ENCODE data around the gene LRRFIP1.

DNA sequence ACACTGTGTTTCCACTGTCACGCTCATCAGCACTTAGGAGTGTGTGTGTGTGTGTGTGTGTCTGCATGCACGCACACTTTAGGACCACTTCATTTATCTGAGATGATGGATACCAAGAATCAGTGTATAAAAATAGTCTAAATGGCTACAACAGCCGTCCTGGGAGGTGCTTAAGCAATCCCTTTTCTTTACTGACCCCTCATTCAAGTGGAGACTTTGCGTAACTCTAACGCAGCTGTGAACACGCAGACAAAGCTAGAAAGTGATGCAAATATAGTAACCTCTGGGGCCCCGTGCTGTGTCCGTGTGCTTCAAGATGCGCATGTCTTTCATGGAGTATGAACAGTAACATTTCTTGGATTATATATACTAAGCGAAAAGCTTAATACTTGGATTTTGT lies 130.8 kb downstream of the LRRFIP1 start:
- TF ChIP-seq, protein P1, sequence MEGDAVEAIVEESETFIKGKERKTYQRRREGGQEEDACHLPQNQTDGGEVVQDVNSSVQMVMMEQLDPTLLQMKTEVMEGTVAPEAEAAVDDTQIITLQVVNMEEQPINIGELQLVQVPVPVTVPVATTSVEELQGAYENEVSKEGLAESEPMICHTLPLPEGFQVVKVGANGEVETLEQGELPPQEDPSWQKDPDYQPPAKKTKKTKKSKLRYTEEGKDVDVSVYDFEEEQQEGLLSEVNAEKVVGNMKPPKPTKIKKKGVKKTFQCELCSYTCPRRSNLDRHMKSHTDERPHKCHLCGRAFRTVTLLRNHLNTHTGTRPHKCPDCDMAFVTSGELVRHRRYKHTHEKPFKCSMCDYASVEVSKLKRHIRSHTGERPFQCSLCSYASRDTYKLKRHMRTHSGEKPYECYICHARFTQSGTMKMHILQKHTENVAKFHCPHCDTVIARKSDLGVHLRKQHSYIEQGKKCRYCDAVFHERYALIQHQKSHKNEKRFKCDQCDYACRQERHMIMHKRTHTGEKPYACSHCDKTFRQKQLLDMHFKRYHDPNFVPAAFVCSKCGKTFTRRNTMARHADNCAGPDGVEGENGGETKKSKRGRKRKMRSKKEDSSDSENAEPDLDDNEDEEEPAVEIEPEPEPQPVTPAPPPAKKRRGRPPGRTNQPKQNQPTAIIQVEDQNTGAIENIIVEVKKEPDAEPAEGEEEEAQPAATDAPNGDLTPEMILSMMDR (IDR thresholded peaks at IDR 0.05): no peak
- no peak for TF ChIP-seq POLR2A (IDR thresholded peaks at IDR 0.05; ENCODE audit: low read depth)

Data from esophagus muscularis mucosa (tissue), 3 donors.